Colonic mucosa (tissue), 4 donors: ENCODE data around the gene CYP1A1. TPM values are rescaled to one million over a fixed set of nuclear protein-coding genes. Genes with fewer than 3 reads are reported as not detected.
"Not testable (repeated sequence)": the region's sequence is repeated elsewhere in the genome, so short reads cannot be mapped to it uniquely, and the experiment has no call there.

Experiments used
- DNase-seq: peaks from one replicate; pipeline ENCODE4 v3.0.0-alpha.2; 2020
- H3K27ac ChIP-seq: fragments of 200-600 bp; one replicate; pipeline ENCODE4 v1.8.0; 2021
- H3K27me3 ChIP-seq: fragments of 200-600 bp; one replicate; pipeline ENCODE4 v1.8.0; 2021
- H3K36me3 ChIP-seq: fragments of 200-600 bp; one replicate; pipeline ENCODE4 v1.8.0; 2021
- H3K4me1 ChIP-seq: fragments of 200-600 bp; one replicate; pipeline ENCODE4 v1.8.0; 2021; ENCODE audit warnings: mild to moderate bottlenecking
- H3K4me3 ChIP-seq: fragments of 200-600 bp; one replicate; pipeline ENCODE4 v1.8.0; 2021
- H3K9ac ChIP-seq, 2 donors: one replicate each; pipeline ENCODE4 v1.7.0; 2013; ENCODE audit warnings: control low read depth in 2 of 2, low read depth in 2 of 2, low read length in 2 of 2
- H3K9me3 ChIP-seq: fragments of 200-600 bp; one replicate; pipeline ENCODE4 v1.8.0; 2021
- CTCF ChIP-seq: fragments of 200-600 bp; IDR thresholded peaks from one replicate; pipeline ENCODE4 v1.8.0; 2022; ENCODE audit warnings: antibody characterized with exemption, mild to moderate bottlenecking
- intact Hi-C: fragments of 100-400 bp; cut with DNase I; formaldehyde crosslinking; loops from one replicate; pipeline ENCODE4 v1.14.1; 2022
- total RNA-seq, 2 donors: library from RNA; stranded (reverse); fragmentation: NEBNext Ultra II Directional in 1 of 2; extraction: Animal tissue kit (Norgen Biotek cat#: 25700) in 1 of 2; gene quantifications; one replicate each; pipeline ENCODE4 v1.2.1, GENCODE V29; 2021
- donor health status: healthy.
- donor health status: DM: no; HTN: no; CAD: no.
- donor health status: DM: no; HTN: no; CAD: no.

The CYP1A1 gene
- total RNA-seq, 2 donors from 2014 or later: not detected

DNA sequence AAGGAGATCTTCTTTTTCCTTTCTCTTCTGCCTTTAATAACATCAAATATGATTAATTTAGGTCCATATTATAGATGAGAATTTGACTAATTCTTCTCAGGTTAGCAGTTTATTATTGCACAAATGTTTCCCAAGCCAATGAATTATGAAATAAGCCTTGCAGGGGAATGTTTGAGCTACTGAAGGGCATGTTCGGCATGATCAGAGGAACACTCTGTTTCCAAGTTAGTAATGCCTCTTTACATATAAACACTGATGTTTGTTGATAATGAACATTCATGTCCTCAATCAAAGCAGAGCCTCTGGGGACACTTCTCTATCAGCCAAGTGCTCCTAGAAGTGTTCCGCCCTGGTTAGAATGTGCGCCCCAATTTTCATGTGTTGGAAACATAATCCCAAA, 10.0 kb upstream of the CYP1A1 start:
- intact Hi-C loops: no loop called here
- H3K27me3 ChIP-seq: no peaks in the 10 kb centered on the region

DNA sequence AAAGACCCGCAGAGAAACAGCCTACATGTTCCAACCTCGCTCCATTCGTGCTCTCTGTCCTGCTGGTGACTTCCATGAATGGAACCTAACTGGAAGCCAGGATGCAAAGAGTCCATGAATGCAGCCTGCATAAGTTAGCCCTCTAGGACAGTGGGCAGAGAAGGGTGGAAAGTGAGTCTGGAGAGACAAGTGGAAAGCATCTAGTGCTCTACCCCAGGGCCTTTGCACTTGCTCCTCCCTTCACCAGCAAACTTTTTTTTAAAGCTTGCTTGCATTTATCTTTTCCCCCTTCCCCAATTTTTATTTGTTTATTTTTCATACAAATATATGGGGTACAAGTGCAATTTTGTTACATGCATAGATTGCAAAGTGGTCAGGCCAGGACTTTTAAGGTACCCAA, 7.9 kb upstream of the CYP1A1 start:
- H3K36me3 ChIP-seq: no peaks in the 10 kb centered on the region
- no peak overlapping the region for H3K9ac ChIP-seq
- no peaks in the 10 kb centered on the region for H3K9me3 ChIP-seq
- no peak for TF ChIP-seq CTCF
- intact Hi-C loops: no loop called here
- DNase-seq: no peak
- H3K27ac ChIP-seq: no peak overlapping the region
- no peaks in the 10 kb centered on the region for H3K27me3 ChIP-seq
- H3K4me3 ChIP-seq: no peak overlapping the region
- no peaks in the 10 kb centered on the region for H3K4me1 ChIP-seq

More for the DNA sequence above, 10.0 kb upstream of the CYP1A1 start:
- H3K4me1 ChIP-seq: no peaks in the 10 kb centered on the region
- no peaks in the 10 kb centered on the region for H3K36me3 ChIP-seq
- no peak overlapping the region for H3K9ac ChIP-seq
- no peak overlapping the region for H3K27ac ChIP-seq
- no peak overlapping the region for H3K4me3 ChIP-seq
- no peak for DNase-seq
- no peaks in the 10 kb centered on the region for H3K9me3 ChIP-seq
- no peak for TF ChIP-seq CTCF

DNA sequence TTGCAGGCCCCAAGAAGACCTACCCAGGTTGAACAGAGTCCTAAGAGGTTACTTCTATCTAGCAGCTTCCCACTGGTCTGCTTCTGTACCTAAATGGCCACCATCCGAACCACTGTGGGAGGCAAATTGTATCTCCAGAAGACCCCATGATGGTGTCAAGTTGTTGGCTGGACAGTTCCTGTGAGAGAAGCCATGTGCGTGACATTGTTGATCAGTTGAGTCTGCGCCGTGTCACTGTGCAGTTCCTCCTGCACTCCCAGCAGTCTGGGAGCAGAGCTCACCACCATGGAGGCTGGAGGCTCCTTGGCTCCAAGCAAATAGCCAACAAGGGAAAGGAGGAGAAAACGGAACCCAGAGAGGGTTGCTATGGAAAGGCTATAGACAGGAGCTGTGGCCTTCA, 7.5 kb upstream of the CYP1A1 start:
- intact Hi-C loops: no loop called here
- H3K9ac ChIP-seq: no peak overlapping the region
- H3K4me3 ChIP-seq: no peak overlapping the region
- no peaks in the 10 kb centered on the region for H3K36me3 ChIP-seq
- DNase-seq: no peak
- H3K9me3 ChIP-seq: no peaks in the 10 kb centered on the region
- H3K4me1 ChIP-seq: no peaks in the 10 kb centered on the region
- TF ChIP-seq CTCF: no peak
- no peak overlapping the region for H3K27ac ChIP-seq
- peaks cover under 1% of the 10 kb centered on the region for H3K27me3 ChIP-seq

DNA sequence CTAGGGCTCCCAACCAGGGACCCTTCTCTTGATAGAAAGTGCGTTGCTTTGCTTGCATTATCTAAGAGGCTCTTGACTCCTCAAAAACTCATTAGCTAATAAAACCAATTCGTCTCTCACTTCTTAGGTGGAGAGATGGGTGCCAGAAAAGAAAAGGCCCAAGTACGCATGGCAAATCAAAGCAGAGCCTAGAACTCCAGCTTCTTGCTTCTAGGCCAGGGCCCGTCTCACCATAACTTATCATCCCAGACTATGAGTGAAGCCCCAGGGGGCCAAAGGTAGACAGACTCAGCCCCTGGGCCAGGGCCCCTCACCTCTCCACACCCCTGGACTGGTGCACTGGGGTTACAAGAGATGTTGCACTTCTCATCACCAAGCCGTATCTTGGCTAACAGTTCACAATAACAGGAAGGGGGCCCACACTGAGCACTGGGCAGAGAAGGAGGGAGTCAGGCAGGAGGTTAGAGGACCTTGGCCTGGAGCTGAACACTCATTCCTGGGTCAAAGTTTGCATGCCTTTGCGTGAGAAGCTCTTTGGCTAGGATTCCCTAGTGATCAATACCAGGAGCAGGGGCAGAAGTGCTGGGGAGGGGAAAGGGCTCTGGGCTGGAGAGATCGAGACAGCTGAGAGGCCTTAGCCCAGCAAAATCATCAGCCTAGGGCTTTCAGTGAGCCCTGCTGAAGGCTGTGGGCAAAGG, 5.4 kb upstream of the CYP1A1 start:
- Histone ChIP-seq H3K9ac (no peak overlapping the region), H3K4me3 (no peak overlapping the region), H3K27me3 (peaks cover 8% of the 10 kb centered on the region), H3K36me3 (no peaks in the 10 kb centered on the region), H3K4me1 (peaks cover 8% of the 10 kb centered on the region), H3K27ac (no peak overlapping the region), H3K9me3 (no peaks in the 10 kb centered on the region)
- no peak for TF ChIP-seq CTCF
- intact Hi-C loops: no loop called here
- DNase-seq: no peak

DNA sequence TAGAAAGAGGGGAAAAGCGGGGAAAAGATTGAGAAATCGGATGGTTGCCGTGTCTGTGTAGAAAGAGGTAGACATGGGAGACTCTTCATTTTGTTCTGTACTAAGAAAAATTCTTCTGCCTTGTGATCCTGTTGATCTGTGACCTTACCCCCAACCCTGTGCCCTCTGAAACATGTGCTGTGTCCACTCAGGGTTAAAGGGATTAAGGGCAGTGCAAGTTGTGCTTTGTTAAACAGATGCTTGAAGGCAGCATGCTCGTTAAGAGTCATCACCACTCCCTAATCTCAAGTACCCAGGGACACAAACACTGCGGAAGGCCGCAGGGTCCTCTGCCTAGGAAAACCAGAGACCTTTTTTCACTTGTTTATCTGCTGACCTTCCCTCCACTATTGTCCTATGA, 4.0 kb upstream of the CYP1A1 start:
- H3K4me1 ChIP-seq, intact Hi-C loops, H3K36me3 ChIP-seq, DNase-seq, H3K9ac ChIP-seq, H3K4me3 ChIP-seq, H3K27me3 ChIP-seq, H3K9me3 ChIP-seq, H3K27ac ChIP-seq: not testable (repeated sequence)

DNA sequence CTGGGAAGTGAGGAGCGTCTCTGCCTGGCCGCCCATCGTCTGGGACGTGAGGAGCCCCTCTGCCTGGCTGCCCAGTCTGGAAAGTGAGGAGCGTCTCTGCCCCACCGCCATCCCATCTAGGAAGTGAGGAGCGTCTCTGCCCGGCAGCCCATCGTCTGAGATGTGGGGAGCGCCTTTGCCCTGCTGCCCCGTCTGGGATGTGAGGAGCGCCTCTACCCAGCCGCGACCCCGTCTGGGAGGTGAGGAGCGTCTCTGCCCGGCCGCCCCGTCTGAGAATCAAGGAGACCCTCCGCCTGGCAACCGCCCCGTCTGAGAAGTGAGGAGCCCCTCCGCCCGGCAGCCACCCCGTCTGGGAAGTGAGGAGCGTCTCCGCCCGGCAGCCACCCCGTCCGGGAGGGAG, 3.4 kb upstream of the CYP1A1 start:
- DNase-seq, H3K4me1 ChIP-seq, H3K27me3 ChIP-seq, H3K36me3 ChIP-seq, H3K27ac ChIP-seq, H3K9me3 ChIP-seq, H3K4me3 ChIP-seq, intact Hi-C loops, H3K9ac ChIP-seq: not testable (repeated sequence)
